HepG2 (cell line): Measurements from ENCODE around the gene ADM. TPM values are rescaled to one million over a fixed set of nuclear protein-coding genes. Genes with fewer than 3 reads are reported as not detected.

Experiments used
- CBFB ChIP-seq: sonication (generic); formaldehyde crosslinking; IDR thresholded peaks from 2 replicates; pipeline ENCODE4 v1.4.0; 2020; ENCODE audit warnings: missing genetic modification reagents
- CREB1 ChIP-seq, 2 experiments: fragments of 450-650 bp in 1 of 2; IDR thresholded peaks; 2 replicates each; pipeline ENCODE4 v1.6.1; 2016 to 2017; ENCODE audit warnings: control low read depth in 1 of 2, mild to moderate bottlenecking in 1 of 2, missing compliant biosample characterization in 1 of 2, missing genetic modification characterization in 1 of 2
- DMAP1 ChIP-seq: IDR thresholded peaks from 2 replicates; pipeline ENCODE4 v1.6.1; 2016
- HNRNPLL ChIP-seq: fragments of 200-400 bp; formaldehyde crosslinking; IDR thresholded peaks from 2 replicates; pipeline ENCODE4 v1.6.1; 2017; ENCODE audit warnings: mild to moderate bottlenecking, low read depth, low read length; ENCODE audit not compliant: poor library complexity, severe bottlenecking
- ISX ChIP-seq: sonication (generic); formaldehyde crosslinking; conservative IDR thresholded peaks from 2 replicates; pipeline ENCODE4 v1.5.0; 2020; ENCODE audit warnings: missing genetic modification reagents
- MIER3 ChIP-seq: IDR thresholded peaks from 2 replicates; pipeline ENCODE4 v1.6.1; 2016; ENCODE audit warnings: missing compliant biosample characterization, borderline replicate concordance
- NONO ChIP-seq, 2 experiments: fragments of 450-650 bp in 1 of 2; sonication (generic) in 1 of 2; formaldehyde crosslinking in 1 of 2; IDR thresholded peaks in 1 of 2; conservative IDR thresholded peaks in 1 of 2; 2 replicates each; pipeline versions ENCODE4 v1.6.1 to v1.8.0; 2017 to 2022; ENCODE audit warnings: mild to moderate bottlenecking in 1 of 2, missing genetic modification reagents in 1 of 2, moderate library complexity in 1 of 2
- PTBP1 ChIP-seq: fragments of 200-400 bp; formaldehyde crosslinking; IDR thresholded peaks from 2 replicates; pipeline ENCODE4 v1.6.1; 2018; ENCODE audit warnings: low read length, low read depth; ENCODE audit not compliant: poor library complexity, severe bottlenecking
- SRSF9 ChIP-seq: fragments of 200-400 bp; formaldehyde crosslinking; IDR thresholded peaks from 2 replicates; pipeline ENCODE4 v1.6.1; 2018; ENCODE audit warnings: borderline replicate concordance, mild to moderate bottlenecking, low read depth, low read length; ENCODE audit not compliant: insufficient read depth, poor library complexity, severe bottlenecking
- TBX2 ChIP-seq: sonication (generic); formaldehyde crosslinking; IDR thresholded peaks from 2 replicates; pipeline ENCODE4 v1.5.0; 2020; ENCODE audit warnings: missing genetic modification reagents, mild to moderate bottlenecking, borderline replicate concordance
- THAP9 ChIP-seq: sonication (generic); formaldehyde crosslinking; IDR thresholded peaks from 2 replicates; pipeline ENCODE4; 2020; ENCODE audit warnings: missing genetic modification reagents, mild to moderate bottlenecking, borderline replicate concordance
- ZNF143 ChIP-seq: sonication (generic); formaldehyde crosslinking; IDR thresholded peaks from 2 replicates; pipeline ENCODE4 v1.4.0; 2020; ENCODE audit warnings: missing genetic modification reagents
- ZNF383 ChIP-seq: sonication (generic); formaldehyde crosslinking; IDR thresholded peaks from 2 replicates; pipeline ENCODE4 v1.4.0; 2020; ENCODE audit warnings: missing genetic modification reagents, mild to moderate bottlenecking, borderline replicate concordance
- ZNF777 ChIP-seq: sonication (generic); formaldehyde crosslinking; IDR thresholded peaks from 2 replicates; pipeline ENCODE4 v1.4.0; 2020; ENCODE audit warnings: missing genetic modification reagents
- polyA plus RNA-seq, 8 experiments: library from polyadenylated mRNA; depleted of rRNA in 3 of 8; stranded (reverse) in 7 of 8; unstranded in 1 of 8; fragments of >200 nt; fragmentation: Illumina TruSeq in 4 of 8; extraction: Trizol in 4 of 8; gene quantifications; 2 replicates each; pipeline versions ENCODE4 v1.2.1 to v1.2.3, GENCODE V29; 2011 to 2016; ENCODE audit warnings: low read depth in 4 of 8, missing spikeins in 1 of 8, mixed read lengths in 1 of 8; ENCODE audit not compliant: insufficient read depth in 1 of 8
- total RNA-seq, 5 experiments: library from RNA; depleted of rRNA; stranded (reverse); fragments of >200 nt; fragmentation: Illumina TruSeq; extraction: Trizol; gene quantifications; 2 replicates each; pipeline ENCODE4 v1.2.3, GENCODE V29; 2016; ENCODE audit warnings: low read depth in 1 of 5
- TF ChIP-seq, protein P1 (sequence below): sonication (generic); formaldehyde crosslinking; IDR thresholded peaks from 2 replicates; pipeline ENCODE4 v1.5.0; 2020; ENCODE audit warnings: mild to moderate bottlenecking, missing genetic modification reagents, borderline replicate concordance
- TF ChIP-seq, protein P2 (sequence below): IDR thresholded peaks from 2 replicates; pipeline ENCODE4 v1.6.1; 2016; ENCODE audit warnings: low read depth
- TF ChIP-seq, protein P3 (sequence below): sonication (generic); formaldehyde crosslinking; conservative IDR thresholded peaks from 2 replicates; pipeline ENCODE4 v1.8.1; 2023; ENCODE audit warnings: missing genetic modification reagents

The ADM gene
- total and polyA plus RNA-seq, 2 of the 13 experiments (the other 11 are each of a cell fraction or from before 2014, with no cell fraction given): 10.7 to 26.1 TPM

GRCh38 chr11:10288881-10289764, 15.8 kb upstream of the ADM start (continued):
- TF ChIP-seq, protein P1, sequence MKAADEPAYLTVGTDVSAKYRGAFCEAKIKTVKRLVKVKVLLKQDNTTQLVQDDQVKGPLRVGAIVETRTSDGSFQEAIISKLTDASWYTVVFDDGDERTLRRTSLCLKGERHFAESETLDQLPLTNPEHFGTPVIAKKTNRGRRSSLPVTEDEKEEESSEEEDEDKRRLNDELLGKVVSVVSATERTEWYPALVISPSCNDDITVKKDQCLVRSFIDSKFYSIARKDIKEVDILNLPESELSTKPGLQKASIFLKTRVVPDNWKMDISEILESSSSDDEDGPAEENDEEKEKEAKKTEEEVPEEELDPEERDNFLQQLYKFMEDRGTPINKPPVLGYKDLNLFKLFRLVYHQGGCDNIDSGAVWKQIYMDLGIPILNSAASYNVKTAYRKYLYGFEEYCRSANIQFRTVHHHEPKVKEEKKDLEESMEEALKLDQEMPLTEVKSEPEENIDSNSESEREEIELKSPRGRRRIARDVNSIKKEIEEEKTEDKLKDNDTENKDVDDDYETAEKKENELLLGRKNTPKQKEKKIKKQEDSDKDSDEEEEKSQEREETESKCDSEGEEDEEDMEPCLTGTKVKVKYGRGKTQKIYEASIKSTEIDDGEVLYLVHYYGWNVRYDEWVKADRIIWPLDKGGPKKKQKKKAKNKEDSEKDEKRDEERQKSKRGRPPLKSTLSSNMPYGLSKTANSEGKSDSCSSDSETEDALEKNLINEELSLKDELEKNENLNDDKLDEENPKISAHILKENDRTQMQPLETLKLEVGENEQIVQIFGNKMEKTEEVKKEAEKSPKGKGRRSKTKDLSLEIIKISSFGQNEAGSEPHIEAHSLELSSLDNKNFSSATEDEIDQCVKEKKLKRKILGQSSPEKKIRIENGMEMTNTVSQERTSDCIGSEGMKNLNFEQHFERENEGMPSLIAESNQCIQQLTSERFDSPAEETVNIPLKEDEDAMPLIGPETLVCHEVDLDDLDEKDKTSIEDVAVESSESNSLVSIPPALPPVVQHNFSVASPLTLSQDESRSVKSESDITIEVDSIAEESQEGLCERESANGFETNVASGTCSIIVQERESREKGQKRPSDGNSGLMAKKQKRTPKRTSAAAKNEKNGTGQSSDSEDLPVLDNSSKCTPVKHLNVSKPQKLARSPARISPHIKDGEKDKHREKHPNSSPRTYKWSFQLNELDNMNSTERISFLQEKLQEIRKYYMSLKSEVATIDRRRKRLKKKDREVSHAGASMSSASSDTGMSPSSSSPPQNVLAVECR (CRISPR knock-in tag): peak; percentile 85
- TF ChIP-seq ZNF383 (CRISPR knock-in tag) (no peak), ZNF143 (0 out of 2 replicates have a peak, but pooled peaks have one; percentile 19), TBX2 (CRISPR knock-in tag) (peak; percentile 85; the same call in 1 of the 2 replicates), CBFB (0 out of 2 replicates have a peak, but pooled peaks have one; percentile 32), HNRNPLL (peak; percentile 71), CREB1 (IDR thresholded peaks at IDR 0.05) (peak; percentile 51; the same call in 1 of the 2 replicates), CREB1 (CRISPR knock-in tag; IDR thresholded peaks at IDR 0.05) (no peak; the same call in 1 of the 2 replicates), THAP9 (CRISPR knock-in tag) (0 out of 2 replicates have a peak, but pooled peaks have one; percentile 26), ISX (CRISPR knock-in tag) (no peak), PTBP1 (peak; percentile 77), ZNF777 (CRISPR knock-in tag) (0 out of 2 replicates have a peak, but pooled peaks have one; percentile 33), MIER3 (peak; percentile 89), DMAP1 (CRISPR knock-in tag) (peak; percentile 75), NONO (IDR thresholded peaks at IDR 0.05) (no peak), NONO (CRISPR knock-in tag; conservative IDR thresholded peaks at IDR 0.05) (peak; percentile 96), SRSF9 (no peak)
- TF ChIP-seq, protein P2, sequence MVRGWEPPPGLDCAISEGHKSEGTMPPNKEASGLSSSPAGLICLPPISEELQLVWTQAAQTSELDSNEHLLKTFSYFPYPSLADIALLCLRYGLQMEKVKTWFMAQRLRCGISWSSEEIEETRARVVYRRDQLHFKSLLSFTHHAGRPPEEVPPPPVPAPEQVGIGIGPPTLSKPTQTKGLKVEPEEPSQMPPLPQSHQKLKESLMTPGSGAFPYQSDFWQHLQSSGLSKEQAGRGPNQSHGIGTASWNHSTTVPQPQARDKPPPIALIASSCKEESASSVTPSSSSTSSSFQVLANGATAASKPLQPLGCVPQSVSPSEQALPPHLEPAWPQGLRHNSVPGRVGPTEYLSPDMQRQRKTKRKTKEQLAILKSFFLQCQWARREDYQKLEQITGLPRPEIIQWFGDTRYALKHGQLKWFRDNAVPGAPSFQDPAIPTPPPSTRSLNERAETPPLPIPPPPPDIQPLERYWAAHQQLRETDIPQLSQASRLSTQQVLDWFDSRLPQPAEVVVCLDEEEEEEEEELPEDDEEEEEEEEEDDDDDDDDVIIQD (CRISPR knock-in tag): peak; percentile 94
- TF ChIP-seq, protein P3, sequence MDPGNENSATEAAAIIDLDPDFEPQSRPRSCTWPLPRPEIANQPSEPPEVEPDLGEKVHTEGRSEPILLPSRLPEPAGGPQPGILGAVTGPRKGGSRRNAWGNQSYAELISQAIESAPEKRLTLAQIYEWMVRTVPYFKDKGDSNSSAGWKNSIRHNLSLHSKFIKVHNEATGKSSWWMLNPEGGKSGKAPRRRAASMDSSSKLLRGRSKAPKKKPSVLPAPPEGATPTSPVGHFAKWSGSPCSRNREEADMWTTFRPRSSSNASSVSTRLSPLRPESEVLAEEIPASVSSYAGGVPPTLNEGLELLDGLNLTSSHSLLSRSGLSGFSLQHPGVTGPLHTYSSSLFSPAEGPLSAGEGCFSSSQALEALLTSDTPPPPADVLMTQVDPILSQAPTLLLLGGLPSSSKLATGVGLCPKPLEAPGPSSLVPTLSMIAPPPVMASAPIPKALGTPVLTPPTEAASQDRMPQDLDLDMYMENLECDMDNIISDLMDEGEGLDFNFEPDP: no peak
